DOHH2 (cell line): Measurements from ENCODE around the gene PDE9A.

Source experiments
- H3F3A ChIP-seq: fragments of 200-600 bp; sonication (generic), shearing (Covaris generic); 2 replicates; pipeline ENCODE4 v1.6.0; 2016; ENCODE audit warnings: antibody characterized with exemption, mild to moderate bottlenecking; ENCODE audit not compliant: control insufficient read depth, insufficient read depth
- H3K27ac ChIP-seq: fragments of 200-600 bp; sonication (generic); 2 replicates; pipeline ENCODE4 v1.5.1; 2014; ENCODE audit warnings: low read depth, mild to moderate bottlenecking, low read length, moderate library complexity
- H3K27me3 ChIP-seq: fragments of 200-600 bp; sonication (generic); 2 replicates; pipeline ENCODE4 v1.6.1; 2014; ENCODE audit warnings: mild to moderate bottlenecking, low read length, mixed read lengths; ENCODE audit not compliant: control insufficient read depth
- H3K36me3 ChIP-seq: fragments of 200-600 bp; sonication (generic); 2 replicates; pipeline ENCODE4 v1.6.1; 2014; ENCODE audit warnings: mild to moderate bottlenecking, low read length, moderate library complexity, mixed read lengths; ENCODE audit not compliant: control insufficient read depth
- H3K4me1 ChIP-seq: fragments of 200-600 bp; sonication (generic); 2 replicates; pipeline ENCODE4 v1.6.1; 2014; ENCODE audit warnings: mild to moderate bottlenecking, low read length, mixed read lengths; ENCODE audit not compliant: control insufficient read depth
- H3K4me2 ChIP-seq: fragments of 200-600 bp; sonication (generic); 2 replicates; pipeline ENCODE4 v1.6.0; 2014; ENCODE audit warnings: mild to moderate bottlenecking, low read length, moderate library complexity
- H3K4me3 ChIP-seq: fragments of 200-600 bp; sonication (generic); 2 replicates; pipeline ENCODE4 v1.5.1; 2014; ENCODE audit warnings: mild to moderate bottlenecking, low read length, mixed read lengths
- H3K79me2 ChIP-seq: fragments of 200-600 bp; sonication (generic); 2 replicates; pipeline ENCODE4 v1.6.1; 2014; ENCODE audit warnings: mild to moderate bottlenecking, low read length, mixed read lengths; ENCODE audit not compliant: control insufficient read depth
- H3K9me2 ChIP-seq: fragments of 200-600 bp; sonication (generic); replicated peaks from 2 replicates; pipeline ENCODE4 v1.6.1; 2014; ENCODE audit warnings: mild to moderate bottlenecking, low read length, mixed read lengths; ENCODE audit not compliant: control insufficient read depth
- H3K9me3 ChIP-seq: fragments of 200-600 bp; sonication (generic); 2 replicates; pipeline ENCODE4 v1.6.1; 2014; ENCODE audit warnings: antibody characterized with exemption, low read length, mixed read lengths; ENCODE audit not compliant: control insufficient read depth, insufficient read depth
- H4K20me1 ChIP-seq: fragments of 200-600 bp; sonication (generic); 2 replicates; pipeline ENCODE4 v1.6.0; 2014; ENCODE audit warnings: low read depth, mild to moderate bottlenecking, antibody characterized with exemption, low read length, moderate library complexity; ENCODE audit not compliant: control insufficient read depth, insufficient read depth
- EZH2phosphoT487 ChIP-seq: fragments of 200-600 bp; sonication (generic); IDR thresholded peaks from 2 replicates; pipeline ENCODE4 v1.6.1; 2017; ENCODE audit warnings: borderline replicate concordance, mild to moderate bottlenecking, antibody characterized with exemption, low read length, moderate library complexity, mixed read lengths
- TF ChIP-seq, protein P1 (sequence below): fragments of 200-600 bp; sonication (generic); IDR thresholded peaks from one replicate; pipeline ENCODE4 v1.5.1; 2014; ENCODE audit warnings: antibody characterized with exemption, mild to moderate bottlenecking, low read depth, low read length; ENCODE audit not compliant: poor library complexity, severe bottlenecking

PDE9A gene

DNA sequence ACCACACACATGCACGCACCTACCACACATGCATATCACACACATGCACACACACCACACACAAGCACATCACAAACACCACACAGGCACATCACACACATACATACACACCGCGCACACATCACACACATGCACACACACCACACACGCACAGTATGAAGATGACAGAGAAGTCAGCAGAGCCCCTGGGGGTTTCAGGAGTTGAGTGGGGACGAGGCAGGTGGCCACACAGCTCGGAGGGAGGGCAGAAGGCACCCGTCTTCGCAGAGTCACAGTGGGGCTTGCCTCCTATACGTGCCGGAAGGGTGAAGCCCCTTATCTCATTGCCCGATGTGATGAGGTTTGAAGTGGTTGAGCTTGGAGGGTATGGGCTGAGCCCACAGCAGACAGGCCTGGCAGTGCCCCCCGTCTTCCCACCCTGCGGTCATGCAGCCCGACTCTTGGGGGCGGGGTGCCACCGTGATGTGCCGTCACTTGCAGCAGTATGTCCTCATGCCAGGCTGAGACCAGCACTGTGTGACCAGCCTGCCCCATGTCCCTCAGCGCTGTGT lies 9.9 kb downstream of the PDE9A start:
- H3K27me3 ChIP-seq, result no peaks in the 10 kb centered on the region
- H3K79me2 ChIP-seq, result peaks cover 66% of the 10 kb centered on the region
- no peak overlapping the region for H3K4me3 ChIP-seq
- H3K9me3 ChIP-seq, result peaks cover 4% of the 10 kb centered on the region; the same call in 1 of the 2 replicates
- no peak overlapping the region for H3K4me2 ChIP-seq
- H4K20me1 ChIP-seq, result peaks cover 11% of the 10 kb centered on the region
- no peak for TF ChIP-seq EZH2phosphoT487
- TF ChIP-seq, protein P1, sequence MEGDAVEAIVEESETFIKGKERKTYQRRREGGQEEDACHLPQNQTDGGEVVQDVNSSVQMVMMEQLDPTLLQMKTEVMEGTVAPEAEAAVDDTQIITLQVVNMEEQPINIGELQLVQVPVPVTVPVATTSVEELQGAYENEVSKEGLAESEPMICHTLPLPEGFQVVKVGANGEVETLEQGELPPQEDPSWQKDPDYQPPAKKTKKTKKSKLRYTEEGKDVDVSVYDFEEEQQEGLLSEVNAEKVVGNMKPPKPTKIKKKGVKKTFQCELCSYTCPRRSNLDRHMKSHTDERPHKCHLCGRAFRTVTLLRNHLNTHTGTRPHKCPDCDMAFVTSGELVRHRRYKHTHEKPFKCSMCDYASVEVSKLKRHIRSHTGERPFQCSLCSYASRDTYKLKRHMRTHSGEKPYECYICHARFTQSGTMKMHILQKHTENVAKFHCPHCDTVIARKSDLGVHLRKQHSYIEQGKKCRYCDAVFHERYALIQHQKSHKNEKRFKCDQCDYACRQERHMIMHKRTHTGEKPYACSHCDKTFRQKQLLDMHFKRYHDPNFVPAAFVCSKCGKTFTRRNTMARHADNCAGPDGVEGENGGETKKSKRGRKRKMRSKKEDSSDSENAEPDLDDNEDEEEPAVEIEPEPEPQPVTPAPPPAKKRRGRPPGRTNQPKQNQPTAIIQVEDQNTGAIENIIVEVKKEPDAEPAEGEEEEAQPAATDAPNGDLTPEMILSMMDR, result no peak
- peaks cover 25% of the 10 kb centered on the region for H3F3A ChIP-seq
- peaks cover 21% of the 10 kb centered on the region for H3K36me3 ChIP-seq
- H3K9me2 ChIP-seq, result no peaks in the 10 kb centered on the region
- H3K4me1 ChIP-seq, result peaks cover 85% of the 10 kb centered on the region
- no peak overlapping the region for H3K27ac ChIP-seq

DNA sequence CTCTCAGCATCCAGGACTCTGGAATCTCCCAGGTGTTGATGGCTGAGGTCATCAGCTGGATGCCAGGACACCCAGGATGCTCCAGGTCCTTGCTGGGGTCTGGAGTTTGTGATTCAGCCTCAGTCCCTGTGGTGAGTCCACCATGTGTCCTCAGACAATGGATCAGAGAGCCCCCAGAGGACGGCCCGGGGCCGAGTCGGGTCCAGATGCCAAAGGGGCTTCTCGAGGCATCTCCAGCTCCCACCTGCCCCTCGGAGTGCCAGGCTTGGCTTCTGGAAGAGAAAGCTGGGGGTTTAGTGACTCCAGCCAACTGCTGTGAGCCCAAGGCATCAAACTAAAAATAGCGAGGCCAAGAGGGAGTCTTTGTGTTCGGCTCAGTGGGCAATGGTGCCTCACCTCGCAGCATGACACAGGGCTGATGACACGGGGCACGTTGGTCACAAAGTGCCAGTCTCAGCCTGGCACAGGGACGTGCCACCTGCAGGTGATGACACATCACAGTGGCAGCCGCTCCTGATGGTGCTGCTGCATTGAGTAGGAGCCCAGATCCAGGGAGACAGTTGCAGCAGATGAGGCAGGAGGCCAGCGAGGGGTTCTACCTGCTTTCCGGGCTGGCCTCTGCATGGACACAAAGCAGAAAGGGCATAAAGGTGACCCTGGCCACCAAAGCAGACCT lies 10.6 kb downstream of the PDE9A start:
- Histone ChIP-seq H3K9me2 (no peaks in the 10 kb centered on the region), H3K27ac (no peak overlapping the region), H3K79me2 (peaks cover 59% of the 10 kb centered on the region), H4K20me1 (peaks cover 11% of the 10 kb centered on the region), H3K4me3 (no peak overlapping the region), H3K36me3 (peaks cover 18% of the 10 kb centered on the region; the same call in 1 of the 2 replicates), H3K4me2 (no peak overlapping the region), H3F3A (peaks cover 27% of the 10 kb centered on the region), H3K9me3 (peaks cover 4% of the 10 kb centered on the region; the same call in 1 of the 2 replicates), H3K4me1 (peaks cover 85% of the 10 kb centered on the region), H3K27me3 (no peaks in the 10 kb centered on the region)
- TF ChIP-seq, protein P1, result no peak
- TF ChIP-seq EZH2phosphoT487, result no peak

DNA sequence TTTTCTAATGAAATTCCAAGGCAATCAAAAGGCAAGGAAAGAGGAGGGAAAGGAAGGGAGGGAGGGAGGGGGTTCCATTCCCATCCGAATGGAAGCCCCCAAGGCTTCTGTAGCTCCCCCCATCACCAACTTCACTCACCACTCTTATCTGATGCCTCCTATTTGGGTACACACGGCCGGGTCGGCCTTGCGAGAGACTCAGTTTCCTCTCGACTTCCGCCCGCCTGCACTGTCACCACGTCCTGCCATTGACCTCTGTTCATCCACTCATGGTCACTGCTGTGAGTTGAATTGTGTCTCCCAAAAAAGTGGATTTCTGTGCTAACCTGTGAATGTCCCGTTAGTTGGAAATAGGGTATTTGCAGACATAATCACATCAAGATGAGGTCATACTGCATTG lies 11.2 kb downstream of the PDE9A start:
- H3K27ac ChIP-seq, result no peak overlapping the region
- H3K79me2 ChIP-seq, result peaks cover 55% of the 10 kb centered on the region
- H3K4me3 ChIP-seq, result no peak overlapping the region
- H3K36me3 ChIP-seq, result peaks cover 18% of the 10 kb centered on the region; the same call in 1 of the 2 replicates
- peaks cover 4% of the 10 kb centered on the region; the same call in 1 of the 2 replicates for H3K9me3 ChIP-seq
- no peaks in the 10 kb centered on the region for H3K27me3 ChIP-seq
- peaks cover 25% of the 10 kb centered on the region for H3F3A ChIP-seq
- peaks cover 85% of the 10 kb centered on the region for H3K4me1 ChIP-seq
- H4K20me1 ChIP-seq, result peaks cover 11% of the 10 kb centered on the region
- TF ChIP-seq, protein P1, result no peak
- no peak for TF ChIP-seq EZH2phosphoT487
- H3K4me2 ChIP-seq, result no peak overlapping the region
- H3K9me2 ChIP-seq, result no peaks in the 10 kb centered on the region
